RWPE1 (cell line): ENCODE measurements around the gene SCAANT1.

Source experiments
- CTCF ChIA-PET: fragments of 350-600 bp; sonication (Branson Sonifier 250); formaldehyde crosslinking; extraction: SDS; loops from one replicate; lab custom pipeline; 2021; lab: Yijun Ruan, JAX
- POLR2A ChIA-PET: fragments of 400-600 bp; formaldehyde crosslinking; extraction: SDS; loops from one replicate; lab custom pipeline; 2020; ENCODE audit warnings: antibody characterized with exemption; ENCODE audit not compliant: low non-redundant PET; lab: Yijun Ruan, JAX
- DNase-seq: peaks from one replicate; pipeline ENCODE4 v3.0.0; 2012; ENCODE audit warnings: low spot score
- H3K27ac ChIP-seq: fragments of 450-650 bp; 2 replicates; pipeline ENCODE4 v1.5.1; 2017
- CTCF ChIP-seq: fragments of 450-650 bp; conservative IDR thresholded peaks from 2 replicates; pipeline ENCODE4 v1.5.1; 2017; ENCODE audit warnings: low read depth, mild to moderate bottlenecking

Gene SCAANT1

DNA sequence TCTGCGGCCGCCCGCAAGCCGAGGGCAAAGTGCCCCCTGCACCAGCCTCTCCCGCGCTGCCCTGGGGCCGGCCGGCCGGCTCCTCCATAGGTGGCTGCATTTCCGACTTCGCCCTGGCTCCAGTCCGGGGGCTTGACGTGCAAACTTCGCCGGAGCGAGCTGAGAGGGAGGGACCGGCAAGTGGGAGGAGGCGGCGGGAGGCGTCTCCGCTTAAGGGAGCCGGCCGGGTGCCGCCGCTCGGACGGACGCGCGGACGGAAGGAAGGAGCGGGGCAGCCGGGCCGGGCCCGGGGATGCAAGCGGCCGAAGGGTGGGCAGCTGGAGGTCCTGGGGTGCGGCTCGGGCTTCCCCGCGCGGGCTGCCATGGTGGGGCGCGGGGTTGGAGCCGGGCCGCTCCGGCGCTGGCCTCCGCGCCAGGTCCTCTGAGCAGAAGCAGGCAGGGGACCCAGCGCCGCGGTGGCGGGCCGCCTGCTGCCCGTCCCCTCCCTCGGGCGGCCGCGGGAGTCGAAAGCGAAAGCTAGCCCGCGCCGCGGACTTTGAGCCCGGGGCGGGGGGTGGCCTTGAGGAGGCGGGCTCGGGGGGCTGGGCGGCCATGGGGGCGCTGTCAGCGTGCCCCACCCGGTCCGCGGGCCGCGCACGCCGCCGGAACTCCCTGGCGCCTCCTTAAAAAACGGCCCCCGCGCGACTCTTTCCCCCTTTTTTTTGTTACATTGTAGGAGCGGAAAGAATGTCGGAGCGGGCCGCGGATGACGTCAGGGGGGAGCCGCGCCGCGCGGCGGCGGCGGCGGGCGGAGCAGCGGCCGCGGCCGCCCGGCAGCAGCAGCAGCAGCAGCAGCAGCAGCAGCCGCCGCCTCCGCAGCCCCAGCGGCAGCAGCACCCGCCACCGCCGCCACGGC, at the start of gene SCAANT1:
Gene SCAANT1 (minus strand): TSS at position 511 of the 895 bp plus-strand sequence.
- ChIA-PET CTCF (interaction anchor here (0.6 to 1.0 kb wide), 2 partner anchors 43 to 722 kb away, joined by 3 read pairs; no protein-coding TSS in a partner anchor), POLR2A (no interaction called here)
- DNase-seq = peak; percentile 79
- H3K27ac ChIP-seq = peak within 1 kb of the TSS; percentile 96
- peak; percentile 26; the same call in 1 of the 2 replicates for TF ChIP-seq CTCF

GRCh38 chr3:63961891-63962290, 49.7 kb upstream of the SCAANT1 start:
- DNase-seq = peak; percentile 49
- TF ChIP-seq CTCF = peak; percentile 75
- H3K27ac ChIP-seq = no peak overlapping the region
- ChIA-PET POLR2A (no interaction called here), CTCF (interaction anchor here (0.6 to 1.2 kb wide), 3 partner anchors 16 to 56 kb away, joined by 4 to 6 read pairs (median 4); no protein-coding TSS in a partner anchor)

- CTCF ChIA-PET = interaction anchor here (0.6 kb wide), 1 partner anchor 19 kb away, joined by 5 read pairs; no protein-coding TSS in a partner anchor
- H3K27ac ChIP-seq = peak overlapping the region; percentile 79
- TF ChIP-seq CTCF = 0 out of 2 replicates have a peak, but pooled peaks have one; percentile 9
- peak; percentile 48 for DNase-seq
- POLR2A ChIA-PET = no interaction called here
Observed at GRCh38 chr3:63960048-63960711, 48.0 kb upstream of the SCAANT1 start.

DNA sequence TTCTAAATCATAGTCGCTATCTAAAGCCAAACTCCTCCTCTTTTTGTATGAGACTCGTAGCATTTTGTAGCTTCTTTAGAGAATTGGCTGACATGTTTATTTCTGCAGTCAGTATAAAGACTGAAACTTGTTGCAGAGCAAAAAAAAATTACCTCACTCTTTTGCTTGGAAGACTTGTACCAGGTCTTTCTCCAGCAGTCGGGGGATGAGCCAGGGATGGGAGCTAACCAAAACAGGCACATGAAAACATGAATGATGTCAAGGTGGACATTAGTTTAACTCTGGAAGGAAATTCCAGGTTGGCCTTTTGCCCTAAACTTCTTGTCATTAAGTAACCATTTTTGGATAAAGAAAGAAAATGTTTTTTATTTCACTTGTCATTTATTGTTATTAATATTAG, 47.0 kb upstream of the SCAANT1 start:
- no peak overlapping the region for H3K27ac ChIP-seq
- no peak for DNase-seq
- TF ChIP-seq CTCF = no peak
- ChIA-PET POLR2A (no interaction called here), CTCF (no interaction called here)

DNA sequence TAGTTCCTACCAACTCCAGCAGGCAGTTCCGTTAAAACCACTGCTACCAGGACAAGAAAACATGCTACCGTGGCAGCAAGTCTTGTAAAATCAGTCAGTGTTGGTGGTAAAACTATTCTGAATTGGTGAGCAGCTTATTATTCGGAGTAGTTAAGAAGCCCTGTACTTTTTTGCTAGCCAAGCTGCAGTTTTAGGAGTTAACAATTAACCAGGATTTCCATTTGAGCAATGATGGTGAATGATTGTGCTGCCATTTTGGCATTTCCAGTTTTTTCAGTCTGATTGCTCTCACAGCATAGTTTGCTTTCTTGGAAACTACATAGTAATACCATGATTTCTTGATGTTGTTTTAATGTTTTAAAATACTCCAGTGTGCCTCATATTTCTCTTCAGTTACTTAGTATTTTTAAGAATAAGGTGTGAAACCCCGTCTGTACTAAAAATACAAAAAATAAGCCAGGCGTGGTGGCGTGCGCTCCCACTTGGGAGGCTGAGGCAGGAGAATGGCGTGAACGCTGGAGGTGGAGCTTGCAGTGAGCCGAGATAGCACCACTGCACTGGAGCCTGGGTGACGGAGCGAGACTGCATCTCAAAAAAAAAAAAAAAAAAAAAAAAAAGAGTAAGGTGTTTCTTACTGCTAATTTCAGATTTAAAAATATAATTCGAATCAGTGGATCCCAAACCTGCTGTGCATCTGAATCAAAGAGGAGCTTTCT, 43.8 kb upstream of the SCAANT1 start:
- POLR2A ChIA-PET = interaction anchor here (0.7 kb wide), 1 partner anchor 1882 kb away, joined by 6 read pairs; no protein-coding TSS in a partner anchor

More for the DNA sequence above, 43.8 kb upstream of the SCAANT1 start:
- CTCF ChIA-PET = no interaction called here
- DNase-seq = no peak
- TF ChIP-seq CTCF = no peak
- H3K27ac ChIP-seq = no peak overlapping the region
